Middle frontal gyrus (tissue), 1 donor: ENCODE results near the gene NCAPG2.
A peak's percentile ranks its signal among the peaks of the same experiment; 100 is the strongest.
"Not testable (repeated sequence)": the region's sequence is repeated elsewhere in the genome, so short reads cannot be mapped to it uniquely, and the experiment has no call there.

ENCODE experiments used
- DNase-seq: peaks from one replicate; pipeline ENCODE4 v3.0.0-alpha.2; 2015; ENCODE audit warnings: low spot score; ENCODE audit errors: extremely low spot score

Gene NCAPG2

GRCh38 chr7:158706710-158707590, 2.3 kb upstream of the NCAPG2 start:
- DNase-seq: no peak

GRCh38 chr7:158706273-158706704, 1.7 kb upstream of the NCAPG2 start:
- DNase-seq: no peak

- no peak for DNase-seq
Observed at GRCh38 chr7:158705234-158705850, 738 bp upstream of the NCAPG2 start.

- DNase-seq: not testable (repeated sequence)
Observed at GRCh38 chr7:158703679-158704523, 703 bp downstream of the NCAPG2 start.

- no peak for DNase-seq
Observed at GRCh38 chr7:158702944-158703343, 1.7 kb downstream of the NCAPG2 start.

- DNase-seq: no peak
Observed at GRCh38 chr7:158702196-158702595, 2.4 kb downstream of the NCAPG2 start.

GRCh38 chr7:158700008-158700407, 4.6 kb downstream of the NCAPG2 start:
- no peak for DNase-seq

- no peak for DNase-seq
Observed at GRCh38 chr7:158699341-158699740, 5.3 kb downstream of the NCAPG2 start.

- DNase-seq: no peak
Observed at GRCh38 chr7:158698657-158699195, 5.9 kb downstream of the NCAPG2 start.

GRCh38 chr7:158697597-158697996, 7.0 kb downstream of the NCAPG2 start:
- not testable (repeated sequence) for DNase-seq

- DNase-seq: peak; percentile 40
Observed at GRCh38 chr7:158695726-158696452, 8.7 kb downstream of the NCAPG2 start.

GRCh38 chr7:158695056-158695455, 9.5 kb downstream of the NCAPG2 start:
- no peak for DNase-seq

GRCh38 chr7:158694650-158695049, 10.0 kb downstream of the NCAPG2 start:
- DNase-seq: no peak

- no peak for DNase-seq
Observed at GRCh38 chr7:158689488-158689887, 15.1 kb downstream of the NCAPG2 start.

- DNase-seq: no peak
Observed at GRCh38 chr7:158687406-158687805, 17.2 kb downstream of the NCAPG2 start.

GRCh38 chr7:158685693-158686092, 18.9 kb downstream of the NCAPG2 start:
- no peak for DNase-seq

- no peak for DNase-seq
Observed at GRCh38 chr7:158684329-158684728, 20.3 kb downstream of the NCAPG2 start.

- no peak for DNase-seq
Observed at GRCh38 chr7:158683541-158683940, 21.1 kb downstream of the NCAPG2 start.

- no peak for DNase-seq
Observed at GRCh38 chr7:158682456-158682855, 22.1 kb downstream of the NCAPG2 start.

- DNase-seq: no peak
Observed at GRCh38 chr7:158680754-158681153, 23.9 kb downstream of the NCAPG2 start.

GRCh38 chr7:158676906-158677305, 27.7 kb downstream of the NCAPG2 start:
- DNase-seq: no peak
